Stimulated activated CD8-positive, alpha-beta memory T cell treated with anti-CD3 and anti-CD28 coated beads, Interleukin-12 subunit alpha, Interleukin-12 subunit beta, amount 100 ng/mL, for 24 hours (primary cell): ENCODE data around the gene MCM8.

ENCODE experiments used
- DNase-seq: peaks from one replicate; pipeline ENCODE4 v3.0.0-alpha.2; 2020; ENCODE audit errors: extremely low read depth

Gene MCM8

GRCh38 chr20:5950271-5951031 lies at the start of gene MCM8, which contains the start of gene TRMT6:
Gene MCM8 (plus strand): TSS chr20:5950652. CDS start chr20:5952016, 1,364 bp downstream.
Gene TRMT6 (minus strand): TSS chr20:5950533. CDS start chr20:5950405, 128 bp downstream.
- DNase-seq = peak; percentile 96

GRCh38 chr20:5900908-5901307 lies 49.5 kb upstream of the MCM8 start:
- DNase-seq = no peak

DNA sequence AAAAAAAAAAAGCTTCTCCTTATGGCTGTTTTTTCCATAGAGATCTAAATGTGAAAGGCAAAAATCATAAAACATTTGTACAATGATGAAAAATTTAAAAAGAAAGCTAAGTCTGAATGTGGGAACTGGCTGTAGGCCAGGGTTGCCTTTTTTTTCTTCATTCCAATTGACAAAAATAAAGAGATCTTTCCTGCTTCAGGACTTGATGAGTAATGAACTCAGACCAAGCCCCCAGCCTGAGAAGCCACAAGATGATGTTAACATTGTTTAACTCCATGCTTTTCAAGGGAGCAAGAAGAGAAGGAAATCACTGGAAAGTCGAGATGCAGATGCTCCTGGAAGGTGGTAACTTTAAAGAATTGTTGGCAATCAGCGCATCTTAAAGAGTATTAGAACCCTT lies 41.5 kb upstream of the MCM8 start:
- no peak for DNase-seq

- DNase-seq = no peak
Measured at GRCh38 chr20:5910186-5910585, 40.3 kb upstream of the MCM8 start.

- no peak for DNase-seq
Measured at GRCh38 chr20:5913166-5913565, 37.3 kb upstream of the MCM8 start.

GRCh38 chr20:5914859-5915258 lies 35.6 kb upstream of the MCM8 start:
- no peak for DNase-seq

- no peak for DNase-seq
Measured at GRCh38 chr20:5918856-5919625, 31.4 kb upstream of the MCM8 start.

DNA sequence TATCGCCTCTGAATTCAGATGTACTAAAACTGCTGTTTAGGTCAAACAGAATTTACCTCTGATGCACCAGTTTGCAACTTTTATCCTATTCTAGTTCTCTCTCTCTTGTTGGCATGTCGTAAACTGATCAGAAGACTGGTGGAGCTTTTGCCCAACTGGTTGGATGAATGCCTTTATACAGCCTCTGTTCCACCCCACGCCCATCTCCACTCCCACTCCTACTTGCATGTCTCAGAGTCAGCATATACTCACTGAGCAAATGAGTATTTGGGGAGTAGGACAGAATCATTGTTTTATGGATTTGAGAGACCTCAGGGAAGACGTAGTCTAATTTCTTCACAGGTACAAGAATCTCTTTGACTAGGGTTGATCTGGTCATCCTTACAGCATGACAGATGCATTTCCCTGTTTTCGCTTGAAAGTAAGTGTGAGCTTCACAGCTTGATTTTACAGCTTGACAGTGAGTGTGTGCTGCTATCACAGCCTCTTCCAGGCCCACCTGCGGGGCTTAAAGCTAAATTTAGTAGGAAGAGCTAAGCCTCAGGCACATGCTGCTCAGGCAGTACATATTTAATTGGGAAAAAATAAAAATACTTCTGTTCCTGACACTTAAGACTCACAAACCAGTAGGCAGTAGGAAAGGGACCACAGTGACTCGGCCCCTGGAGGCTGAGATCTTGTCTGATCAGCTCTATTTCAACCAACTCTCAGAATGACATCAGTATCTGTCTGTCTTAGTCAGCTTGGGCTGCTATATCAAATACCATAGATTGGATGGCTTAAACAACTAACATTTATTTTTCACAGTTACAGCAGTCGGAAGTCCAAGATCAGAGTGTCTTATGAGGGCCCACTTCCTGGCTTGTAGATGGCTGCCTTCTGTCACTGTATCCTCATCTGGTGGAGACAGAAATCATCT lies 30.6 kb upstream of the MCM8 start:
- no peak for DNase-seq

- no peak for DNase-seq
Measured at GRCh38 chr20:5920581-5920980, 29.9 kb upstream of the MCM8 start.

DNA sequence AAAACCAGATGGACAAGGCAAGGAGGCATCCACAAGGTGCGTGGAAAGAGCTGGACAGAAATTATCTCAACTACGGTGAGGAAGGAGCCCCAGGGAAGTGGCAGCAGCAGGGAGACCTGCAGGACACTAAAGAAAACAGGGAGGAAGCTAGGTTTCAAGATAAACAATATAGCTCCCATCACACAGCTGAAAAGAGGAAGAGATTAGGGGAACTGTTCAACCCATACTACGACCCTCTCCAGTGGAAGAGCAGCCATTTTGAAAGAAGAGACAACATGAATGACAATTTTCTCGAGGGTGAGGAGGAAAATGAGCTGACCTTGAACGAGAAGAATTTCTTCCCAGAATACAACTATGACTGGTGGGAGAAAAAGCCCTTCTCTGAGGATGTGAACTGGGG lies 27.0 kb upstream of the MCM8 start:
- no peak for DNase-seq

- DNase-seq = no peak
Measured at GRCh38 chr20:5925551-5925950, 24.9 kb upstream of the MCM8 start.

DNA sequence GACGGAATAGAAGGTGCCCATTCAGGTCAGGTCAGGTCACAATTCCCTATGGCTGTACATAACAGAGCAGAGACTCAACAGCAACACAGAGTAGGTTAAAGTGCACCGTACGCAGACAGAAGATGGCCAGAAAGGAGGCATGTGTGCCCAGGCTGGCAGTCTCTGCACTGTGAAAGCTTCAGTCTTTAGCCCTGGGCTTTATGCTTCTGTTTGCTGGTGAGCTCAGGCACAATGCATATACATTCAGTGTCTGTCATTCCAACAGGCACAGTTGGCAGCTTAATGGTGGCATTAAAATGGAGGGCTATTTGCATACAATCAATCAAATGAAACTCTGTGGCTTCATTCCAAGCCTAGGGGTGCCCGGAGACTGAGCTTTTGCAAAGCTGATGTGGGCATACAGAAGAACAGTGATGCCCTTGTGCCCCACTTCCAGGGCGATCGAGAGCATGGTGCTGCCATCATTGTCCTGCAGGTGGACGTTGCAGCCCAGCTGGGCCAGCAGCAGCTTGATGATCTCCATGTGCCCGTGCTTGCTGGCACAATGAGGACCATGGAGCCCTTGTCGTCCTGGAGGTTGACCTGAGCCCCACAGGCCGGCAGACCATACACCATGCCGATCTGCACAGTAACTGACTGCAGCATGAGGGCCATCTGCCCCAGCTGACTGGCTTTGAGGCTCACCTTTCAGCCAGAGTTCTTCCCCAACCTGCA lies 22.5 kb upstream of the MCM8 start:
- no peak for DNase-seq

DNA sequence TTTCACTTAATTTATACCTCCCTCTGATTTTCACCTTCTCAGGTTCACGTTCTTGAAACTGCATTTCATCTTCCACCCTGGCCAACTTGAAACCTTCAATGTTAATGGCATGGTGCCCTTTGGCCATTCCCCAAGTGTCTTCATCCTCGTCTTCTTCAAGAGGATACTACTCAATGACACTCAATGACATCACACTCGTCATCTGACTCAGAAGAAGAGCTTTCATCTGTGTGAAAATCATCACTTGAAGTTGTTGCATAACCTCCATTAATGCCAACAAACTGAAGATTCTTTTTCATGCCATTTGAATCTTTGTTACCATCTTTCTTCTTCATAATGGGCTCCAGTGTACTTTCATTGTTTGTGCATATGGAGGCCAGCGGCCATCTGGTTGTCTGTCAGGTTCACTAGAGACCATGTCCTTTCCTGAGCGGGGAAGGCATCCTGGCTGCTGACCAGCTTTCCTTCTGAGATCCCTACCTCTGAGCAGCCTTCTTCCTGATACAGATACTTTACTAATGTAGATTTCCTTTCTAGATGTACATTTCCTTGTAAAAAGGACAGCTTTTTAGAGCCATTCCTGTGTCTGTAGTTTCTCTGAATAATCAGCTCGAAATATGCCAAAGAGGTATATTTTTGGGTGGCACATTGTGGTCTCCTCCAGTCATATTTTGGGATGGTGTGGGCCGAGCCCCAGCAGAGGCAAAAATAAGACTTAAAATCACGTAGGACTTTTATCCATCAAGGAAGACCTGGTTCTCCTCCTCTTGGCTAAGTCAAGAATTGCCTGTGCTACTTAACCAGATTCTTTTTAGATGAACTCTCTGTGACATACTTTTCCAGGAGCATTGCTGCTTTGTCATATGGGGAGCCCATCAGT lies 21.4 kb upstream of the MCM8 start:
- no peak for DNase-seq

DNA sequence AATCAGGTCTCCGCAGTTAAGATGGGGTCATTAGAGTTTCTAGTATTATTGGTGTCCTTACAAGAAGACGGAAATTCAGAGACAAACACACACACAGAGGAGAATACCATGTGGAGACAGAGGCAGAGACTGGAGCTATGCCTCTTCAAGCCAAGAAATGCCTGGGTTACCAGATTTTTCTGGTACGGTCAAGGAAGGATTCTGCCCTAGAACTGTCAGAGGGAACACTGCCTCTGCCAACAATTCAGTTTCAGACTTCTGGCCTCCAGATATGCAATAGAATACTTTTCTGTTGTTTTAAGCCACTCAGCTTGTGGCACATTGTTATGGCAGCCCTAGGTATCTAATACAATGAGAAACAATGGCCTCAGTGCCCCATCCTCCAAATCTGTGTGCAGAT lies 19.0 kb upstream of the MCM8 start:
- DNase-seq = no peak

DNA sequence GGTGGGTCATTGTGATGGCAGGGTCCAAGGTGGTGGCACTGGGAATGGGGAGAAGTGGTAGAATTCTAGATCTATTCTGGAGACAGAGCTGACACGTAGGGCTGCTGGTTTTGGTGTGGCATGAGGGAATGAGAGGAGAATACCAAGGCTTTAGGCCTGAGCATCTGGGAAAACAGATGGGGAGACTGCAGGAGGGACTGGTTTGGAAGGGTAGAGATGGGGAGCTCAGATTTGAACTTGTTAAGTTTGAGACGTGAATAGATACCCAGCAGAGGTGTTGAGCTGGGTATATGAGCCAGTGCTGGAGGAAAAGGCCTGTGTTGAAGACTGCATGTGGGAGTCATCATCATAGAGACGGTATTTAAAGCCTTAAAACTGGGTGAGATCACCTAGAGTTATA lies 17.7 kb upstream of the MCM8 start:
- no peak for DNase-seq

GRCh38 chr20:5933802-5934436 lies 16.5 kb upstream of the MCM8 start:
- no peak for DNase-seq

DNA sequence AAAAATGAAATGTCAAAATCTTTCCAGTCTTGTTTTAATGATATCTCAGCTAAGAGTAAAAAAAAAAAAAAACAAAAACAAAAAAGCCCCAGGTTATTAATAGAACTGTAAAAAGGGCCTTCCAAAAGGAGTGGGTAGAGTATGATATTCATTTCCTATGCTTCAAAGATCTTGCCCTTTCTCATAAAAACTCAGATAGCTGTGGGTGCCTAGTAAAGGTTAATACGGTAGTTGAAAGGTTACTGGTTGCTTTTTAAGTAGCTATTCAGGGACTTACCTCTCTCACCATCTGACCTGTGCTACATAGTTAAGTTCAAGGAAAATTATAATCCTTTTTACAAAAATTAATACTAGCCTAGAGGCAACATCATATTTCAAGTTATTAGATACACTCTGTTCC lies 15.1 kb upstream of the MCM8 start:
- no peak for DNase-seq

GRCh38 chr20:5936238-5936637 lies 14.2 kb upstream of the MCM8 start:
- DNase-seq = no peak

GRCh38 chr20:5938456-5939029 lies 11.9 kb upstream of the MCM8 start:
- DNase-seq = no peak

GRCh38 chr20:5945963-5946362 lies 4.5 kb upstream of the MCM8 start:
- no peak for DNase-seq
